ENCODE measurements around the gene TMEM245.
"Not testable (repeated sequence)": the region's sequence is repeated elsewhere in the genome, so short reads cannot be mapped to it uniquely, and the experiment has no call there.

TMEM245 gene

GRCh38 chr9:108971392-108971791, 148.4 kb downstream of the TMEM245 start:
- H3K4me1 ChIP-seq (ENCODE audit: control insufficient read depth, insufficient read depth, low read length); H3K27ac ChIP-seq (ENCODE audit: extremely low read depth, low read depth, low read length); H3K4me3 ChIP-seq (ENCODE audit: low read depth, low read length); CTCF ChIA-PET; POLR2A ChIA-PET; H3K9me3 ChIP-seq (ENCODE audit: control insufficient read depth, insufficient read depth, low read depth, low read length): not testable (repeated sequence)
- TF ChIP-seq SETDB1 (IDR thresholded peaks at IDR 0.05; ENCODE audit: insufficient read length, low read length): peak; percentile 58
- peaks cover 5 to 56% of the 10 kb centered on the region in 2 experiments; a peak in 2 of 3 replicates for H3K36me3 ChIP-seq (ENCODE audit: control insufficient read depth in 2 of 2, insufficient read depth in 1 of 2, low read length in 2 of 2)

- CTCF ChIA-PET: interaction anchor here (0.6 to 1.7 kb wide), 2 partner anchors 14 to 85 kb away, joined by 3 to 5 read pairs; no protein-coding TSS in a partner anchor
- POLR2A ChIA-PET: no interaction called here
- H3K4me1 ChIP-seq (ENCODE audit: control insufficient read depth, insufficient read depth, low read length): no peaks in the 10 kb centered on the region
- no peaks in the 10 kb centered on the region for H3K9me3 ChIP-seq (ENCODE audit: control insufficient read depth, insufficient read depth, low read depth, low read length)
- TF ChIP-seq ZNF175 (tag by site-specific recombination; IDR thresholded peaks at IDR 0.05): no peak
- no peak for TF ChIP-seq ZNF510 (tag by site-specific recombination; IDR thresholded peaks at IDR 0.05; ENCODE audit: insufficient replicate concordance)
- TF ChIP-seq ZNF623 (tag by site-specific recombination; IDR thresholded peaks at IDR 0.05): no peak
- TF ChIP-seq PRDM2 (tag by site-specific recombination; IDR thresholded peaks at IDR 0.05; ENCODE audit: borderline replicate concordance): no peak
- no peak for TF ChIP-seq ZNF600 (tag by site-specific recombination; IDR thresholded peaks at IDR 0.05)
- TF ChIP-seq ZBTB6 (tag by site-specific recombination; IDR thresholded peaks at IDR 0.05): no peak
- no peak for TF ChIP-seq ZNF311 (tag by site-specific recombination; IDR thresholded peaks at IDR 0.05; ENCODE audit: borderline replicate concordance)
- TF ChIP-seq ZNF514 (tag by site-specific recombination; IDR thresholded peaks at IDR 0.05): no peak
- TF ChIP-seq CTCF (tag by site-specific recombination; IDR thresholded peaks at IDR 0.05): no peak
- no peak for TF ChIP-seq ZNF18 (tag by site-specific recombination; IDR thresholded peaks at IDR 0.05)
- TF ChIP-seq ZNF221 (tag by site-specific recombination; IDR thresholded peaks at IDR 0.05; ENCODE audit: borderline replicate concordance): no peak
- no peak for TF ChIP-seq ZNF335 (tag by site-specific recombination; conservative IDR thresholded peaks at IDR 0.05)
- TF ChIP-seq HOXA7 (CRISPR knock-in tag; IDR thresholded peaks at IDR 0.05; ENCODE audit: borderline replicate concordance): no peak
- no peak for TF ChIP-seq SALL2 (tag by site-specific recombination; IDR thresholded peaks at IDR 0.05; ENCODE audit: borderline replicate concordance)
- TF ChIP-seq ZNF26 (tag by site-specific recombination; IDR thresholded peaks at IDR 0.05): no peak
- no peak for TF ChIP-seq ZNF629 (tag by site-specific recombination; IDR thresholded peaks at IDR 0.05)
- TF ChIP-seq GLI2 (tag by site-specific recombination; IDR thresholded peaks at IDR 0.05; ENCODE audit: borderline replicate concordance, low read depth): no peak
- TF ChIP-seq EGR2 (tag by site-specific recombination; IDR thresholded peaks at IDR 0.05; ENCODE audit: low read depth): no peak
- peaks cover 7 to 54% of the 10 kb centered on the region in 2 experiments; a peak in 2 of 3 replicates for H3K36me3 ChIP-seq (ENCODE audit: control insufficient read depth in 2 of 2, insufficient read depth in 1 of 2, low read length in 2 of 2)
- H3K27ac ChIP-seq (ENCODE audit: extremely low read depth, low read depth, low read length): no peak overlapping the region
- no peak overlapping the region for H3K4me3 ChIP-seq (ENCODE audit: low read depth, low read length)
Measured at GRCh38 chr9:108967916-108968315, 151.8 kb downstream of the TMEM245 start.
